ENCODE data around the gene TMEM143. TPM values are rescaled to one million over a fixed set of nuclear protein-coding genes. Genes with fewer than 3 reads are reported as not detected.
"Not testable (repeated sequence)": the region's sequence is repeated elsewhere in the genome, so short reads cannot be mapped to it uniquely, and the experiment has no call there.

Gene TMEM143
- total RNA-seq, 1 donor from 2014 or later = 2.7 TPM

GRCh38 chr19:48296963-48297734 is 66.6 kb downstream of the TMEM143 start:
- DNase-seq (ENCODE audit: low read depth, low spot score) = no peak

DNA sequence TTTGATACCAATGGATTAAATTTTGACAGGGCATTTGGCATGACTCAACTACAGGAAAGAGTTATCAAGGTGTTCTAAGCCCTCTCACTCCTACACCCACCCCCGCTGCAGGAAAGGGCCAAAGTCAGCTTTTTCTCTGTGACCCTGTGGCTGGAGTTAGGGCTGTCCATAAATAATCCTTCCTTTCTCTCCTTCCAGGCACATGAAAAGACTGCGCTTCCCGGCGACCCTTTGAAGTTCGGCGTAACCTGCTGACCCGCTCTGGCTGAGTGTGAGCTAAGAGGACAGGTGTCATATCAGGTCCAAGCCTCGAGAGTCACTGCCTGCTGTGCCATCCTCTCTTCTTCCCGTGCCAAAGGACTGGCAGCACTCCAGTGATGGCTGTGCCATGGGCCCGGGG is 68.3 kb downstream of the TMEM143 start:
- DNase-seq (ENCODE audit: low read depth, low spot score) = no peak

DNA sequence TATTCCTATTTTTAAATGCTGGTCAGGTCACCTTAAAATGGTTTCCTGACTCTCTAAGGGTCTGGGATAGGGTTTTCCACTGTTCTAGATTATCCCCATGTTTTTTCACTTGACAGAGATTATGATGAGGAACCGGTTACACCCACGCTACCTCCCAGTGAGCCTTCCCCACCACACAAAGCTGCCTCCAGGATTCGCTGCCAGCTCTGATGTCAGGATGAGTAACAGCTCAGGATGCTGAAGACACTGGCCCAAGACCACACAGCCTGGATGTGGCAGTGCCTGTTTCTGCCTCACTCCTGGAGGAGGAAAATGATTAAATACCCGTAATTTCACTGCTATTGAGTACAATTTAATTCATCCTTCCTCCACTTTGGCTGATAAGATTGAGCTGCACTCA is 70.9 kb downstream of the TMEM143 start:
- DNase-seq (ENCODE audit: low read depth, low spot score) = no peak

DNA sequence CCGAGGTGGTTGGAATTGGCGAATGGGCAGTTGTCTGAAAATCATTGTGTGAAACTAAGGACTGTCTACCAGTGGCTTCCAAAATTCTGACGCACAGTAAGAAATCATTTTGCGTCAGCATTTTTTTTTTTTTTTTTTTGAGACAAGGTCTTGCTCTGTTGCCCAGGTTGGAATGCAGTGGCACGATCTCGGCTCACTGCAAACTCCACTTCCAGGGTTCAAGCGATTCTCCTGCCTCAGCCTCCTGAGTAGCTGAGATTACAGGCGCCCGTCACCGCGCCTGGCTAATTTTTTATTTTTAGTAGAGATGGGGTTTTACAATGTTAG is 72.3 kb downstream of the TMEM143 start:
- DNase-seq (ENCODE audit: low read depth, low spot score) = not testable (repeated sequence)

DNA sequence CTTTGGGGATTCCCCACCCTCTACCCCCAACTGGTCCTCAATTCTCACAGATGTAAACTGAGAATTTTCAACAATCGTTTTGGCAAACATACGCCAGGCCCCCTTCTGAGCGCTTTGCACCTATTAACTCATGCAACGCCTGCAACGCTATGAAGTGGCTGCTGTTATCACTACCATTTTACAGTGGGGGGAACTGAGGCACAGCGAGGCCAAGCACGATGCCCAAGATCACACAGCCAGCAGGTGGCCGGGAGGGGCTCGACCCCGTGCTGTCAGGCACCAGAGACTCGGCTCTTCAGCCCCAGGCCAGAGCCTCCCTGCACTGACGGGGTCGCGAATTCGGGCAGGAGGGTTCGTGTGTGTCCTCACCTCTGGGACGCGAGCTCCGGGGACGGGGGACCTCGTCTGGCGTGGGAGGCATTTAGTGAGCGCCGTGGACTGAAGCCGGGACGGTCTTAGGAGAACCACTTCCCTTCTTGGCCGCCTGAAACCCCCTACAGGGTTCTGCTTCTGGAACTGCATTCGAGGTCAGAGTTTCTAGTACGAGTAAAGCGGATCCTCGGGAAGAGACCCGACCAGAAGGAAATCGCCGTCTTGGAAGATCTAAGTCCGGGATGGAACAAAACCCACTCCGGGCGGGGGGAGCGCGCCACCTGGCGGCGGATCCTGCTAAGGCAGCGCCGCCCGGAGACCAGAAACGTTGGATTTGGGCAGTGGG is 72.8 kb downstream of the TMEM143 start:
- no peak for DNase-seq (ENCODE audit: low read depth, low spot score)

- no peak for DNase-seq (ENCODE audit: low read depth, low spot score)
These were observed 73.4 kb downstream of the TMEM143 start for GRCh38 chr19:48290401-48290770.

GRCh38 chr19:48287748-48288147 is 76.0 kb downstream of the TMEM143 start:
- no peak for DNase-seq (ENCODE audit: low read depth, low spot score)

- no peak for DNase-seq (ENCODE audit: low read depth, low spot score)
These were observed 78.8 kb downstream of the TMEM143 start for GRCh38 chr19:48284896-48285295.

DNA sequence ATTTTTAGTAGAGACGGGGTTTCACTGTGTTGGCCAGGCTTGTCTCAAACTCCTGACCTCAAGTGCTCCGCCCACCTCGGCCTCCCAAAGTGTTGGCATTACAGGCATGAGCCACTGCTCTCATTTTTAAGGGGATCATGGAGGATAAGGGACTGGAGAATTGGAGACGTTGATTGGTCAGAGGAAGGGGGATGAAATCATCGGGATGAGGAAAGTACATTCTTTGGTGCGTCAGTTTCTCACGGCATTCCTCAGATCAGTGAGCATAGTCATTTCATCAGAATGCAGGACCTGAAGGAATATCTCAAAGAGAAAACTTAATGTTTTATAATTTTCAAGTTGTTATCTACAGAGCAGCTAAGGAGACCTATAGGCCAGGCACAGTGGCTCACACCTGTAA is 79.8 kb downstream of the TMEM143 start:
- DNase-seq (ENCODE audit: low read depth, low spot score) = no peak

Other genes starting within 250 kb of the TMEM143 start
- gene LIG1, start 193.6 kb downstream of the TMEM143 start, total RNA-seq = 50.2 and 57.6 TPM in 2 replicates
- gene ZSWIM9, start 193.3 kb downstream of the TMEM143 start, total RNA-seq = 4.5 and 4.9 TPM in 2 replicates
- 92.5 and 103 TPM in 2 replicates for gene CARD8, start 108.0 kb downstream of the TMEM143 start, total RNA-seq
- 0.66 and 0.81 TPM in 2 replicates for gene ZNF114, start 93.9 kb downstream of the TMEM143 start, total RNA-seq
- gene EMP3, start 38.4 kb downstream of the TMEM143 start, total RNA-seq = 51.2 and 82.6 TPM in 2 replicates
- not detected in 2 replicates for gene SYNGR4, start 427 bp upstream of the TMEM143 start, total RNA-seq
- 45.6 and 47.8 TPM in 2 replicates for gene KDELR1, start 27.6 kb upstream of the TMEM143 start, total RNA-seq
- 0.39 and 0.40 TPM in 2 replicates for gene GRIN2D, start 29.7 kb upstream of the TMEM143 start, total RNA-seq
- 35.5 and 64.0 TPM in 2 replicates for gene GRWD1, start 82.0 kb upstream of the TMEM143 start, total RNA-seq
- 0.20 and 0.39 TPM in 2 replicates for gene KCNJ14, start 91.6 kb upstream of the TMEM143 start, total RNA-seq
- 58.2 and 68.4 TPM in 2 replicates for gene CYTH2, start 105.4 kb upstream of the TMEM143 start, total RNA-seq
- under 0.01 and 0.04 TPM in 2 replicates for gene LMTK3, start 147.9 kb upstream of the TMEM143 start, total RNA-seq
- 0.07 TPM in 1 of 2 replicates, not detected in the other for gene SULT2B1, start 188.2 kb upstream of the TMEM143 start, total RNA-seq
- gene SPACA4, start 242.8 kb upstream of the TMEM143 start, total RNA-seq = not detected in 2 replicates